ENCODE results near the gene ARL2BP.

ARL2BP gene

GRCh38 chr16:57236022-57236350 is 9.1 kb upstream of the ARL2BP start:
- no peak for DNase-seq

- no peak for DNase-seq
These were observed 6.4 kb upstream of the ARL2BP start for GRCh38 chr16:57238682-57239081.

- DNase-seq: no peak
These were observed 6.0 kb upstream of the ARL2BP start for GRCh38 chr16:57239107-57239506.

GRCh38 chr16:57240851-57241250 is 4.2 kb upstream of the ARL2BP start:
- no peak for DNase-seq

GRCh38 chr16:57242650-57243049 is 2.4 kb upstream of the ARL2BP start:
- no peak for DNase-seq

GRCh38 chr16:57244463-57244766 is 644 bp upstream of the ARL2BP start:
- DNase-seq: no peak

GRCh38 chr16:57245472-57246113 is 534 bp downstream of the ARL2BP start:
- DNase-seq: no peak

- no peak for DNase-seq
These were observed 6.3 kb downstream of the ARL2BP start for GRCh38 chr16:57251352-57251751.

- no peak for DNase-seq
These were observed 7.2 kb downstream of the ARL2BP start for GRCh38 chr16:57252148-57252721.

GRCh38 chr16:57253466-57253865 is 8.4 kb downstream of the ARL2BP start:
- DNase-seq: no peak

- no peak for DNase-seq
These were observed 10.8 kb downstream of the ARL2BP start for GRCh38 chr16:57255686-57256415.

- no peak for DNase-seq
These were observed 11.7 kb downstream of the ARL2BP start for GRCh38 chr16:57256601-57257395.

- no peak for DNase-seq
These were observed 12.5 kb downstream of the ARL2BP start for GRCh38 chr16:57257455-57258070.

GRCh38 chr16:57258226-57258909 is 13.3 kb downstream of the ARL2BP start:
- no peak for DNase-seq

- DNase-seq: no peak
These were observed 13.9 kb downstream of the ARL2BP start for GRCh38 chr16:57258910-57259475.

GRCh38 chr16:57260294-57260929 is 15.4 kb downstream of the ARL2BP start:
- no peak for DNase-seq

GRCh38 chr16:57261806-57262205 is 16.7 kb downstream of the ARL2BP start:
- no peak for DNase-seq

GRCh38 chr16:57262841-57263540 is 17.9 kb downstream of the ARL2BP start:
- DNase-seq: no peak

GRCh38 chr16:57263541-57264351 is 18.7 kb downstream of the ARL2BP start:
- no peak for DNase-seq

GRCh38 chr16:57264381-57264780 is 19.3 kb downstream of the ARL2BP start:
- no peak for DNase-seq

Data from activated T-cell treated with anti-CD3 and anti-CD28 coated beads for 4 hours (primary cell).